GM18520 (cell line): ENCODE data around the gene ULBP1.
"Not testable (repeated sequence)": the region's sequence is repeated elsewhere in the genome, so short reads cannot be mapped to it uniquely, and the experiment has no call there.

ENCODE experiments used
- ATAC-seq: cut with Tn5 transposase; IDR thresholded peaks from one replicate; pipeline ENCODE4 v1.9.1; 2021; ENCODE audit not compliant: unreplicated experiment

The ULBP1 gene

GRCh38 chr6:149951096-149951495, 12.6 kb upstream of the ULBP1 start:
- no peak for ATAC-seq

GRCh38 chr6:149951626-149952025, 12.1 kb upstream of the ULBP1 start:
- ATAC-seq = no peak

GRCh38 chr6:149953390-149953789, 10.4 kb upstream of the ULBP1 start:
- ATAC-seq = not testable (repeated sequence)

- ATAC-seq = not testable (repeated sequence)
These were observed 9.8 kb upstream of the ULBP1 start for GRCh38 chr6:149953934-149954327.

GRCh38 chr6:149954328-149954983, 9.3 kb upstream of the ULBP1 start:
- ATAC-seq = not testable (repeated sequence)

- ATAC-seq = not testable (repeated sequence)
These were observed 8.6 kb upstream of the ULBP1 start for GRCh38 chr6:149954984-149955653.

- not testable (repeated sequence) for ATAC-seq
These were observed 8.0 kb upstream of the ULBP1 start for GRCh38 chr6:149955654-149956317.

GRCh38 chr6:149958124-149958523, 5.6 kb upstream of the ULBP1 start:
- not testable (repeated sequence) for ATAC-seq

- ATAC-seq = not testable (repeated sequence)
These were observed 3.9 kb upstream of the ULBP1 start for GRCh38 chr6:149959806-149960205.

- no peak for ATAC-seq
These were observed 3.3 kb upstream of the ULBP1 start for GRCh38 chr6:149960488-149960887.

GRCh38 chr6:149961728-149962425, 1.9 kb upstream of the ULBP1 start:
- no peak for ATAC-seq

GRCh38 chr6:149962461-149963211, 1.1 kb upstream of the ULBP1 start:
- no peak for ATAC-seq

GRCh38 chr6:149963212-149963461, 606 bp upstream of the ULBP1 start:
- ATAC-seq = no peak

- ATAC-seq = no peak
These were observed 808 bp downstream of the ULBP1 start for GRCh38 chr6:149964308-149965193.

GRCh38 chr6:149965194-149966020, 1.7 kb downstream of the ULBP1 start:
- no peak for ATAC-seq

GRCh38 chr6:149966319-149966718, 2.6 kb downstream of the ULBP1 start:
- ATAC-seq = not testable (repeated sequence)

- no peak for ATAC-seq
These were observed 3.8 kb downstream of the ULBP1 start for GRCh38 chr6:149967591-149967990.

GRCh38 chr6:149967999-149968398, 4.3 kb downstream of the ULBP1 start:
- ATAC-seq = not testable (repeated sequence)

- not testable (repeated sequence) for ATAC-seq
These were observed 5.2 kb downstream of the ULBP1 start for GRCh38 chr6:149968909-149969308.
